OCI-LY7 (cell line): ENCODE results near the gene CASZ1.

Experiments used
- CTCF ChIP-seq: fragments of 200-600 bp; sonication (generic); conservative IDR thresholded peaks from 2 replicates; pipeline ENCODE4 v1.5.1; 2014; ENCODE audit warnings: mild to moderate bottlenecking, antibody characterized with exemption, low read length, moderate library complexity, mixed read lengths
- EZH2phosphoT487 ChIP-seq: fragments of 200-600 bp; sonication (generic); IDR thresholded peaks from 2 replicates; pipeline ENCODE4 v1.6.1; 2018; ENCODE audit warnings: low read depth, borderline replicate concordance, mild to moderate bottlenecking, mixed run types, antibody characterized with exemption, low read length, moderate library complexity, mixed read lengths

- TF ChIP-seq CTCF = no peak
- TF ChIP-seq EZH2phosphoT487 = no peak
Observed at GRCh38 chr1:10671090-10671489, 125.4 kb downstream of the CASZ1 start.
